ENCODE results near the gene LRP1B.

The LRP1B gene

DNA sequence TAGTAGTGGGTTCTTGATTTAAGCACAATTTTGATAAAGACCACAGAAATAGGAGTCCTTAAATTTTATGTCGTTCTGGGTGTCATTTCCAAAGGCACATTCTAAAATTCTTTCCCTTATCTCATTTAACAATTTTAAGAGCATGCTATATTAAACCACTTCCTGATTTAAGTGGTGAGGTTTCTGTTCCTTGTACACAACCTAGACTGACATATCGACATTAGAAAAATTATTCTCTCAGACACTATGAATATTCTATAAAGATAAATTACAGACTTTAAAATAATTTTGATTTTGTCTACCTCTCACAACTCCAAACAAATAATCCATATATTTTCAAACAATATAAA lies 923.8 kb downstream of the LRP1B start:
- DNase-seq (ENCODE audit: low read depth): no peak
- TF ChIP-seq, protein P1, sequence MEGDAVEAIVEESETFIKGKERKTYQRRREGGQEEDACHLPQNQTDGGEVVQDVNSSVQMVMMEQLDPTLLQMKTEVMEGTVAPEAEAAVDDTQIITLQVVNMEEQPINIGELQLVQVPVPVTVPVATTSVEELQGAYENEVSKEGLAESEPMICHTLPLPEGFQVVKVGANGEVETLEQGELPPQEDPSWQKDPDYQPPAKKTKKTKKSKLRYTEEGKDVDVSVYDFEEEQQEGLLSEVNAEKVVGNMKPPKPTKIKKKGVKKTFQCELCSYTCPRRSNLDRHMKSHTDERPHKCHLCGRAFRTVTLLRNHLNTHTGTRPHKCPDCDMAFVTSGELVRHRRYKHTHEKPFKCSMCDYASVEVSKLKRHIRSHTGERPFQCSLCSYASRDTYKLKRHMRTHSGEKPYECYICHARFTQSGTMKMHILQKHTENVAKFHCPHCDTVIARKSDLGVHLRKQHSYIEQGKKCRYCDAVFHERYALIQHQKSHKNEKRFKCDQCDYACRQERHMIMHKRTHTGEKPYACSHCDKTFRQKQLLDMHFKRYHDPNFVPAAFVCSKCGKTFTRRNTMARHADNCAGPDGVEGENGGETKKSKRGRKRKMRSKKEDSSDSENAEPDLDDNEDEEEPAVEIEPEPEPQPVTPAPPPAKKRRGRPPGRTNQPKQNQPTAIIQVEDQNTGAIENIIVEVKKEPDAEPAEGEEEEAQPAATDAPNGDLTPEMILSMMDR (IDR thresholded peaks at IDR 0.05; ENCODE audit: insufficient read depth, low read depth, low read length, missing control alignments): no peak
- H3K4me3 ChIP-seq (ENCODE audit: low read length): no peak overlapping the region

DNA sequence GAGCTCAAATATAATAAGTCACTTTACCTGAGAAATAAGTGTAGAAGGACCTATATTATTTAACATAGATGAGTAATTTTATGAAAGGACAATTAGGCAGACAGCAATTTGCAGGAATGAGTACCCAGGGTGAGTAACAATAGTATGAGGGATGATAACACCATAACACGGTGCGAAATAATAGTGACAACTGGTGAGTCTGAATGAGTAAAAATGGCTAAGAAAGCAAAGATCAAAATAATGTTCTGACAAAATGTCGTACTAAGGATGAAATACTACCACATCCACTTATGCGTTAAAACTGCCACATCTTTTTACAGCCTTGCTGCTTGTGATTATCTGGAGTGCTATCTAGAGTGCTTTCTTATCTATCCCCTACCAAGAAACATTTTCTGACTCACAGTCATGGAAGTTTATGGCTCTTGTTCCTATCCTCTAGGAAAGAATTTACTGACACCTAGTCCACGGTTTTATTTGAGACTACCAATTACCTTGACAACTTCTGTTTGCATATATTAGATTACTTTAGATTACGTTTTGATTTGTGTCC lies 929.7 kb downstream of the LRP1B start:
- TF ChIP-seq, protein P1 (IDR thresholded peaks at IDR 0.05; ENCODE audit: insufficient read depth, low read depth, low read length, missing control alignments): no peak
- no peak for DNase-seq (ENCODE audit: low read depth)

GRCh38 chr2:141200191-141200590 lies 930.6 kb downstream of the LRP1B start:
- DNase-seq (ENCODE audit: low read depth): no peak
- TF ChIP-seq, protein P1 (IDR thresholded peaks at IDR 0.05; ENCODE audit: insufficient read depth, low read depth, low read length, missing control alignments): no peak
- no peak overlapping the region for H3K4me3 ChIP-seq (ENCODE audit: low read length)

More for the DNA sequence above, 929.7 kb downstream of the LRP1B start:
- H3K4me3 ChIP-seq (ENCODE audit: low read length): no peak overlapping the region

- DNase-seq (ENCODE audit: low read depth): no peak
- TF ChIP-seq, protein P1 (IDR thresholded peaks at IDR 0.05; ENCODE audit: insufficient read depth, low read depth, low read length, missing control alignments): no peak
- H3K4me3 ChIP-seq (ENCODE audit: low read length): no peak overlapping the region
These were observed 931.1 kb downstream of the LRP1B start for GRCh38 chr2:141199711-141200110.

DNA sequence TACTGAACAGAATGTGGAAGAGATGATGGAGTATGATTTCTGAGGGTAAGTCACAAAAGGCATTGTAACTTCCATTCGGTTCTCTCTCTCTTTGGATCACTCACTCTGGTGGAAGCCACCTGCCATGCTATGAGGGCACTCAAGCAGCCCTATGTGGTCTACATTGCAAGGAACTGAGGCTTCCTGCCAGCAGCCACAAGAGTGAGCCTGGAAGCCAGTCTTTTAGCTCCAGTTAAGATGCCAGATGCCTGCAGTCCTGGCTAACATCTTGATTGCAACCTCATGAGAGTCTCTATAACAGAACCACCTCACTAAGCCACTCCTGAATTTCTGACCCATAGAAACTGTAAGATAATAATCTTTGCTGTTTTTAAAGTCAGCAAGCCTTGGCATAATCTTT lies 935.7 kb downstream of the LRP1B start:
- TF ChIP-seq, protein P1 (IDR thresholded peaks at IDR 0.05; ENCODE audit: insufficient read depth, low read depth, low read length, missing control alignments): no peak
- DNase-seq (ENCODE audit: low read depth): no peak
- H3K4me3 ChIP-seq (ENCODE audit: low read length): no peak overlapping the region

- no peak overlapping the region for H3K4me3 ChIP-seq (ENCODE audit: low read length)
- DNase-seq (ENCODE audit: low read depth): no peak
- TF ChIP-seq, protein P1 (IDR thresholded peaks at IDR 0.05; ENCODE audit: insufficient read depth, low read depth, low read length, missing control alignments): no peak
These were observed 943.8 kb downstream of the LRP1B start for GRCh38 chr2:141187075-141187439.

- TF ChIP-seq, protein P1 (IDR thresholded peaks at IDR 0.05; ENCODE audit: insufficient read depth, low read depth, low read length, missing control alignments): no peak
- DNase-seq (ENCODE audit: low read depth): no peak
- no peak overlapping the region for H3K4me3 ChIP-seq (ENCODE audit: low read length)
These were observed 944.3 kb downstream of the LRP1B start for GRCh38 chr2:141186413-141187074.
